Ovary (tissue), 3 donors: Measurements from ENCODE around the gene SLC37A1.

Source experiments
- EP300 ChIP-seq: sonication (generic); formaldehyde crosslinking; IDR thresholded peaks from one replicate; pipeline ENCODE4 v1.6.1; 2017; ENCODE audit warnings: antibody characterized with exemption
- POLR2A ChIP-seq: fragments of 450-650 bp; IDR thresholded peaks from one replicate; pipeline ENCODE4 v1.6.1; 2017; ENCODE audit warnings: antibody characterized with exemption, mild to moderate bottlenecking, moderate library complexity
- TF ChIP-seq, protein P1 (sequence below), 3 donors: fragments of 450-650 bp in 2 of 3; fragments of 200-600 bp in 1 of 3; IDR thresholded peaks; one replicate each; pipeline versions ENCODE4 v1.5.1 to v1.8.0; 2016 to 2022; ENCODE audit warnings: antibody characterized with exemption in 3 of 3, mild to moderate bottlenecking in 1 of 3
- donor health status: DM: no; HTN: no; CAD: no.

DNA sequence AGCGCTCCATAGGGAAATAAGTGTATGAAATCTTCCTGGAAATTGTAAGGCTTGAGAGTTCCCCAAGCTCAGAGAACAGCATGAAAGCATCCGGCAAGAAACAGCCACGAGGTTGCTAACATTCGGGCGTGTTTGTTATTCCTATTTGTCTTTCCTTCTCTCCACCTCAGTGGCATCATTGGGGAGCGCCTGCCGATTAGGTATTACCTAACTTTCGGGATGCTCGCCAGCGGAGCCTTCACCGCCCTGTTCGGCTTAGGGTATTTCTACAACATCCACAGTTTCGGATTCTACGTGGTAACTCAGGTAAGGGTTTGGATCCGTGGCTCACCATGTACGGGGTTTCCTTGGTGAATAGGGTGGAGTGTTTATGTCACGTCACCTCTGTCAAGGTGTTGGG is 25.7 kb downstream of the SLC37A1 start:
- TF ChIP-seq POLR2A (no peak), EP300 (no peak)
- TF ChIP-seq, protein P1, sequence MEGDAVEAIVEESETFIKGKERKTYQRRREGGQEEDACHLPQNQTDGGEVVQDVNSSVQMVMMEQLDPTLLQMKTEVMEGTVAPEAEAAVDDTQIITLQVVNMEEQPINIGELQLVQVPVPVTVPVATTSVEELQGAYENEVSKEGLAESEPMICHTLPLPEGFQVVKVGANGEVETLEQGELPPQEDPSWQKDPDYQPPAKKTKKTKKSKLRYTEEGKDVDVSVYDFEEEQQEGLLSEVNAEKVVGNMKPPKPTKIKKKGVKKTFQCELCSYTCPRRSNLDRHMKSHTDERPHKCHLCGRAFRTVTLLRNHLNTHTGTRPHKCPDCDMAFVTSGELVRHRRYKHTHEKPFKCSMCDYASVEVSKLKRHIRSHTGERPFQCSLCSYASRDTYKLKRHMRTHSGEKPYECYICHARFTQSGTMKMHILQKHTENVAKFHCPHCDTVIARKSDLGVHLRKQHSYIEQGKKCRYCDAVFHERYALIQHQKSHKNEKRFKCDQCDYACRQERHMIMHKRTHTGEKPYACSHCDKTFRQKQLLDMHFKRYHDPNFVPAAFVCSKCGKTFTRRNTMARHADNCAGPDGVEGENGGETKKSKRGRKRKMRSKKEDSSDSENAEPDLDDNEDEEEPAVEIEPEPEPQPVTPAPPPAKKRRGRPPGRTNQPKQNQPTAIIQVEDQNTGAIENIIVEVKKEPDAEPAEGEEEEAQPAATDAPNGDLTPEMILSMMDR (IDR thresholded peaks at IDR 0.05), result no peak
